Endothelial cell of umbilical vein (primary cell): ENCODE data around the gene ZDHHC9. TPM values are rescaled to one million over a fixed set of nuclear protein-coding genes. Genes with fewer than 3 reads are reported as not detected.

ENCODE experiments used
- BruUV-seq: library from RNA; stranded (reverse); fragments of 400-500 nt; replicated peaks from 2 replicates; lab custom pipeline; 2021; lab: Mats Ljungman, UMichigan
- CTCF ChIA-PET: fragments of 300-600, 350-600 bp; sonication (Branson Sonifier 250); formaldehyde crosslinking; loops from one replicate; lab custom pipeline; 2021; ENCODE audit warnings: antibody characterized with exemption, inconsistent platforms; lab: Charles Lee
- POLR2A ChIA-PET: fragments of 300-600, 350-600 bp; sonication (Branson Sonifier 250); formaldehyde crosslinking; loops from one replicate; lab custom pipeline; 2021; ENCODE audit warnings: antibody characterized with exemption, inconsistent platforms; lab: Charles Lee
- DNase-seq: peaks from one replicate; pipeline ENCODE4 v3.0.0-alpha.2; 2011; ENCODE audit warnings: low read depth, low spot score
- FAIRE-seq: peaks from 2 replicates; lab custom pipeline; 2011; peaks lifted over from hg19 to GRCh38; lab: Jason Lieb, UNC
- H2AFZ ChIP-seq: 2 replicates; pipeline ENCODE4 v1.6.0; 2012; ENCODE audit warnings: low read depth, low read length, control low read depth, inconsistent platforms
- H3K27ac ChIP-seq: 2 replicates; pipeline ENCODE4 v1.5.1; 2011; ENCODE audit warnings: low read depth, mild to moderate bottlenecking, control low read depth, low read length, moderate library complexity; ENCODE audit not compliant: insufficient read depth
- H3K27me3 ChIP-seq, 2 experiments: 2 replicates each; pipeline versions ENCODE4 v1.6.0 to v1.6.1; 2011; ENCODE audit warnings: low read length in 2 of 2, mixed read lengths in 1 of 2; ENCODE audit not compliant: control insufficient read depth in 2 of 2, insufficient read depth in 2 of 2
- H3K36me3 ChIP-seq, 2 experiments: 2 replicates in 1 of 2; 3 replicates in 1 of 2; pipeline ENCODE4 v1.5.1; 2011; ENCODE audit warnings: low read length in 2 of 2, mild to moderate bottlenecking in 1 of 2, moderate library complexity in 1 of 2; ENCODE audit not compliant: control insufficient read depth in 2 of 2, insufficient read depth in 2 of 2; ENCODE audit errors: extremely low read depth in 1 of 2
- H3K4me1 ChIP-seq: 3 replicates; pipeline ENCODE4 v1.5.1; 2011; ENCODE audit warnings: mild to moderate bottlenecking, low read length; ENCODE audit not compliant: control insufficient read depth, insufficient read depth; ENCODE audit errors: extremely low read depth
- H3K4me2 ChIP-seq: 2 replicates; pipeline ENCODE4 v1.6.1; 2011; ENCODE audit warnings: low read length, control low read depth, mixed read lengths; ENCODE audit not compliant: insufficient read depth
- H3K4me3 ChIP-seq, 3 experiments: fragments of 200-600 bp in 1 of 3; sonication (generic), shearing (Covaris generic) in 1 of 3; replicated peaks in 1 of 3; 2 replicates each; pipeline ENCODE4 v1.5.1; 2011 to 2016; ENCODE audit warnings: control low read depth in 3 of 3, low read length in 3 of 3, mild to moderate bottlenecking in 2 of 3, inconsistent platforms in 1 of 3, low read depth in 1 of 3, moderate library complexity in 1 of 3; ENCODE audit not compliant: insufficient read depth in 1 of 3
- H3K79me2 ChIP-seq: 2 replicates; pipeline ENCODE4 v1.6.0; 2012; ENCODE audit warnings: low read length, inconsistent platforms; ENCODE audit not compliant: control insufficient read depth, insufficient read depth
- H3K9ac ChIP-seq: replicated peaks from 2 replicates; pipeline ENCODE3; 2011; ENCODE audit warnings: low read length, control low read depth; ENCODE audit not compliant: insufficient read depth; ENCODE audit errors: extremely low read depth
- H3K9me1 ChIP-seq: replicated peaks from 3 replicates; pipeline ENCODE4 v1.6.0; 2011; ENCODE audit warnings: mild to moderate bottlenecking, low read length; ENCODE audit not compliant: control insufficient read depth, insufficient read depth; ENCODE audit errors: extremely low read depth
- H3K9me3 ChIP-seq: replicated peaks from 2 replicates; pipeline ENCODE4 v1.5.1; 2012; ENCODE audit warnings: low read length, inconsistent platforms; ENCODE audit not compliant: control insufficient read depth, insufficient read depth
- H4K20me1 ChIP-seq: replicated peaks from 2 replicates; pipeline ENCODE3; 2011; ENCODE audit warnings: mild to moderate bottlenecking, low read length; ENCODE audit not compliant: control insufficient read depth, insufficient read depth; ENCODE audit errors: extremely low read depth
- EZH2 ChIP-seq: IDR thresholded peaks from 2 replicates; pipeline ENCODE4 v1.6.1; 2012; ENCODE audit warnings: borderline replicate concordance, low read depth, mild to moderate bottlenecking, moderate library complexity, low read length, inconsistent platforms; ENCODE audit not compliant: severe bottlenecking
- FOS ChIP-seq: IDR thresholded peaks from 2 replicates; pipeline ENCODE4 v1.6.1; 2011; ENCODE audit warnings: mild to moderate bottlenecking, low read length, moderate library complexity, borderline replicate concordance; ENCODE audit not compliant: insufficient read depth
- GATA2 ChIP-seq: IDR thresholded peaks from 2 replicates; pipeline ENCODE4 v1.7.0; 2011; ENCODE audit warnings: low read depth, mild to moderate bottlenecking, moderate library complexity, mixed read lengths, low read length; ENCODE audit not compliant: insufficient read length, insufficient read depth
- JUN ChIP-seq: IDR thresholded peaks from 2 replicates; pipeline ENCODE4 v1.6.1; 2011; ENCODE audit warnings: borderline replicate concordance, low read depth; ENCODE audit not compliant: insufficient read length, insufficient read depth
- MYC ChIP-seq: IDR thresholded peaks from one replicate; pipeline ENCODE4 v1.6.1; 2011; ENCODE audit warnings: mild to moderate bottlenecking, low read depth, low read length
- POLR2A ChIP-seq: IDR thresholded peaks from 2 replicates; pipeline ENCODE4 v1.6.1; 2012; ENCODE audit warnings: low read depth, mild to moderate bottlenecking, control low read depth, low read length
- POLR2AphosphoS5 ChIP-seq: IDR thresholded peaks from 2 replicates; pipeline ENCODE4 v1.6.1; 2012; ENCODE audit warnings: low read depth, mild to moderate bottlenecking, control low read depth, low read length, moderate library complexity; ENCODE audit not compliant: insufficient read depth
- dilution Hi-C: fragments of 300-500 bp; cut with MboI; formaldehyde crosslinking; loops from one replicate; pipeline ENCODE4 v1.15.0; 2019; ENCODE audit warnings: low sequenced_read_pairs; ENCODE audit not compliant: extremely low pct_ligation_motif_present
- intact Hi-C: fragments of 100-400 bp; cut with micrococcal nuclease; formaldehyde crosslinking; loops from one replicate; pipeline ENCODE4 v1.10.0; 2022
- polyA plus RNA-seq, 4 experiments: library from polyadenylated mRNA; depleted of rRNA in 3 of 4; stranded (reverse) in 3 of 4; unstranded in 1 of 4; fragments of >200 nt; gene quantifications; 2 replicates each; pipeline versions ENCODE4 v1.2.1 to v1.2.3, GENCODE V29; 2011 to 2012; ENCODE audit warnings: missing spikeins in 1 of 4
- total RNA-seq: library from RNA; stranded (reverse); gene quantifications from 2 replicates; pipeline ENCODE4 v1.2.3, GENCODE V29; 2021
- TF ChIP-seq, protein P1 (sequence below): IDR thresholded peaks from 2 replicates; pipeline ENCODE4 v1.6.1; 2011; ENCODE audit not compliant: insufficient read depth, insufficient read length
- TF ChIP-seq, protein P2 (sequence below), 2 donors: IDR thresholded peaks; 1 replicate in 1 of 2; 2 replicates in 1 of 2; pipeline ENCODE4 v1.5.1; 2011; ENCODE audit warnings: low read length in 2 of 2, mild to moderate bottlenecking in 2 of 2, moderate library complexity in 2 of 2, control low read depth in 1 of 2, inconsistent platforms in 1 of 2, low read depth in 1 of 2; ENCODE audit not compliant: insufficient read depth in 1 of 2; ENCODE audit errors: extremely low read depth in 1 of 2

Gene ZDHHC9
- total and polyA plus RNA-seq, 2 donors (not counting 3 experiments of a cell fraction or from before 2014, with no cell fraction given) = 27.4 to 33.6 TPM

GRCh38 chrX:129823522-129823921 is 20.2 kb downstream of the ZDHHC9 start:
- CTCF ChIA-PET = interaction anchor here (1.1 to 2.4 kb wide), 7 partner anchors 10 to 222 kb away, joined by 3 to 12 read pairs (median 7); no protein-coding TSS in a partner anchor
- H3K9me1 ChIP-seq = no peaks in the 10 kb centered on the region
- no peaks in the 10 kb centered on the region for H3K27me3 ChIP-seq
- H3K79me2 ChIP-seq = no peaks in the 10 kb centered on the region
- DNase-seq (no peak), FAIRE-seq (no peak)
- no peak overlapping the region for H3K4me2 ChIP-seq
- TF ChIP-seq POLR2A (no peak), FOS (no peak), POLR2AphosphoS5 (no peak), GATA2 (no peak), EZH2 (no peak), MYC (no peak), JUN (no peak)
- TF ChIP-seq, protein P1, sequence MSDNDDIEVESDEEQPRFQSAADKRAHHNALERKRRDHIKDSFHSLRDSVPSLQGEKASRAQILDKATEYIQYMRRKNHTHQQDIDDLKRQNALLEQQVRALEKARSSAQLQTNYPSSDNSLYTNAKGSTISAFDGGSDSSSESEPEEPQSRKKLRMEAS = no peak
- TF ChIP-seq, protein P2, sequence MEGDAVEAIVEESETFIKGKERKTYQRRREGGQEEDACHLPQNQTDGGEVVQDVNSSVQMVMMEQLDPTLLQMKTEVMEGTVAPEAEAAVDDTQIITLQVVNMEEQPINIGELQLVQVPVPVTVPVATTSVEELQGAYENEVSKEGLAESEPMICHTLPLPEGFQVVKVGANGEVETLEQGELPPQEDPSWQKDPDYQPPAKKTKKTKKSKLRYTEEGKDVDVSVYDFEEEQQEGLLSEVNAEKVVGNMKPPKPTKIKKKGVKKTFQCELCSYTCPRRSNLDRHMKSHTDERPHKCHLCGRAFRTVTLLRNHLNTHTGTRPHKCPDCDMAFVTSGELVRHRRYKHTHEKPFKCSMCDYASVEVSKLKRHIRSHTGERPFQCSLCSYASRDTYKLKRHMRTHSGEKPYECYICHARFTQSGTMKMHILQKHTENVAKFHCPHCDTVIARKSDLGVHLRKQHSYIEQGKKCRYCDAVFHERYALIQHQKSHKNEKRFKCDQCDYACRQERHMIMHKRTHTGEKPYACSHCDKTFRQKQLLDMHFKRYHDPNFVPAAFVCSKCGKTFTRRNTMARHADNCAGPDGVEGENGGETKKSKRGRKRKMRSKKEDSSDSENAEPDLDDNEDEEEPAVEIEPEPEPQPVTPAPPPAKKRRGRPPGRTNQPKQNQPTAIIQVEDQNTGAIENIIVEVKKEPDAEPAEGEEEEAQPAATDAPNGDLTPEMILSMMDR (IDR thresholded peaks at IDR 0.05; ENCODE audit: extremely low read depth in 1 of 2, insufficient read depth in 1 of 2, low read depth in 1 of 2, low read length in 2 of 2) = no peak
- dilution Hi-C loops (no loop called here), intact Hi-C loops (loop anchor here (1.0 kb wide), 2 partner anchors 97 to 216 kb away; no protein-coding TSS in a partner anchor)
- H3K4me1 ChIP-seq = no peaks in the 10 kb centered on the region
- no peak overlapping the region for H3K4me3 ChIP-seq
- H3K9ac ChIP-seq = no peak overlapping the region
- POLR2A ChIA-PET = no interaction called here
- BruUV-seq = no TSS peak
- no peak overlapping the region for H2AFZ ChIP-seq
- no peaks in the 10 kb centered on the region for H3K9me3 ChIP-seq
- H4K20me1 ChIP-seq = no peaks in the 10 kb centered on the region
- H3K36me3 ChIP-seq = no peaks in the 10 kb centered on the region
- no peak overlapping the region for H3K27ac ChIP-seq
